ENCODE results near the gene PLD3. TPM values are rescaled to one million over a fixed set of nuclear protein-coding genes. Genes with fewer than 3 reads are reported as not detected.

Gene PLD3
- total RNA-seq, 2 experiments from 2014 or later, result 54.4 to 56.7 TPM

DNA sequence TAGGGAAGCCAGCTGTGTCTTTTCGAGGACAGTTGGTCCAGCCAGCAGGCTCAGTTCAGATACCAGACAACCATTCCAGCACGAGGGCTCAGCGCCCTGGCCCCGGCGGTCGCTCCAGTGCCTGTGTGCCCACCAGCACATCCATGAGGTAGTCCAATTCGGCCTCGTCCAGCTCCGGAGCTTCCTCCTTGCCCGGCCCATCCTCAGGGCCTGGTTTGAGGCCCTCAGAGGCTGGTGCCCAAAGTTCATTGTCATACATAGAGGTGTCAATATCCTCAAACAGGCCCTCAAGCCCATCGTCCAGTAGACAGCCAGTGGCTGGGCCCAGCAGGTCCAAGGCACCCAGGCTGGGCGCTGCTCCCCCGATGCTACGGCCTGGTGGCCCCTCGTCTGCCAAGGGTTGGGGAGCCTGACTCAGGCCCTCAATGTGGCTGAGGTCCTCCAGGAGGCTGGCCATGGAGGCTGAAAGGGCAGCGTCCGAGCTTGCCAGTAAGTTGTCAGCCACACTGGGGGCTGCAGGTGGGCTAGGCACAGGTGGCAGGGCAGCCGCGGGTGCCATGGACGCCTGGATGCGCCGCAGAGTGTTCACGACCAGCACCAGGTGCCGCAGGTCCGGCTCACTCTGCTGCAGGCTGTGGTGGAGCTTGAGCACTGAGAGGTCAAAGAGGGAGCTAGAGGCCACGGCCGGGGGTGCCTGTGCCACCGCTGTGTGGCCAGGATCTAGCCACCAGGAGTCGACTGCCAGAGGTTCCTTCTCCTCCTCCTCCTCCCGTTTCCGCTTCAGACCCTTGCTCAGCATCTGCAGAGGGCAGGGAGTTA, 74.5 kb downstream of the PLD3 start:
- H3K4me1 Mint-ChIP-seq (ENCODE audit: low read depth), result peaks cover 14% of the 10 kb centered on the region
- H3K4me3 Mint-ChIP-seq, result peak overlapping the region; percentile 77
- peak overlapping the region; percentile 86 for H3K27ac Mint-ChIP-seq
- H3K36me3 Mint-ChIP-seq (ENCODE audit: low read depth), result peaks cover 17% of the 10 kb centered on the region
- DNase-seq (no peak), ATAC-seq (no peak)
- no peaks in the 10 kb centered on the region for H3K27me3 Mint-ChIP-seq
- intact Hi-C loops (cut with micrococcal nuclease), result no loop called here
- TF ChIP-seq, protein P1, sequence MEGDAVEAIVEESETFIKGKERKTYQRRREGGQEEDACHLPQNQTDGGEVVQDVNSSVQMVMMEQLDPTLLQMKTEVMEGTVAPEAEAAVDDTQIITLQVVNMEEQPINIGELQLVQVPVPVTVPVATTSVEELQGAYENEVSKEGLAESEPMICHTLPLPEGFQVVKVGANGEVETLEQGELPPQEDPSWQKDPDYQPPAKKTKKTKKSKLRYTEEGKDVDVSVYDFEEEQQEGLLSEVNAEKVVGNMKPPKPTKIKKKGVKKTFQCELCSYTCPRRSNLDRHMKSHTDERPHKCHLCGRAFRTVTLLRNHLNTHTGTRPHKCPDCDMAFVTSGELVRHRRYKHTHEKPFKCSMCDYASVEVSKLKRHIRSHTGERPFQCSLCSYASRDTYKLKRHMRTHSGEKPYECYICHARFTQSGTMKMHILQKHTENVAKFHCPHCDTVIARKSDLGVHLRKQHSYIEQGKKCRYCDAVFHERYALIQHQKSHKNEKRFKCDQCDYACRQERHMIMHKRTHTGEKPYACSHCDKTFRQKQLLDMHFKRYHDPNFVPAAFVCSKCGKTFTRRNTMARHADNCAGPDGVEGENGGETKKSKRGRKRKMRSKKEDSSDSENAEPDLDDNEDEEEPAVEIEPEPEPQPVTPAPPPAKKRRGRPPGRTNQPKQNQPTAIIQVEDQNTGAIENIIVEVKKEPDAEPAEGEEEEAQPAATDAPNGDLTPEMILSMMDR (IDR thresholded peaks at IDR 0.05), result no peak
- POLR2A ChIA-PET, result interaction anchor here (1.0 to 1.2 kb wide), 3 partner anchors 20 to 66 kb away, joined by 3 to 5 read pairs (median 3); no protein-coding TSS in a partner anchor
- CTCF ChIA-PET, result interaction anchor here (1.6 to 4.8 kb wide), 3 partner anchors 10 to 117 kb away, joined by 6 to 28 read pairs (median 22); no protein-coding TSS in a partner anchor
- H3K9me3 Mint-ChIP-seq, result no peaks in the 10 kb centered on the region

DNA sequence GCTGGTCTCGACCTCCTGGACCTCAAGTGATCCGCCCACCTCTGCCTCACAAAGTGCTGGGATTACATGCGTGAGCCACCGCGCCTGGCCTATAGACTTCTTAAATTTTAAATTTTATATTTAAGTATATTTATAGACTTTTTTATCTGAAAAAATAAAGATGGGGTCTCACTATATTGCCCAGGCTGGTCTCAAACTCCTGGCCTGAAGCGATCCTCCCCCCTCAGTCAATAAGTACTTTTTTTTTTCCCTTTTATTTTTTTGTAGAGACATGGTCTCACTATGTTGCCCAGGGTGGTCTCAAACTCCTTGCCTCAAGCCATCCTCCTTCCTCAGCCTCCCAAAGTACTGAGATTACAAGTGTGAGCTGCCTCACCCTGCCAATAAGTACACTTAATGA, 75.4 kb downstream of the PLD3 start:
- DNase-seq, result no peak
- peaks cover 17% of the 10 kb centered on the region for H3K36me3 Mint-ChIP-seq (ENCODE audit: low read depth)
- H3K4me3 Mint-ChIP-seq, result peak overlapping the region; percentile 97
- intact Hi-C loops (cut with micrococcal nuclease), result no loop called here
- H3K4me1 Mint-ChIP-seq (ENCODE audit: low read depth), result peaks cover 14% of the 10 kb centered on the region
- no peaks in the 10 kb centered on the region for H3K27me3 Mint-ChIP-seq
- peak overlapping the region; percentile 96 for H3K27ac Mint-ChIP-seq
- CTCF ChIA-PET, result interaction anchor here (1.0 to 4.6 kb wide), 3 partner anchors 9 to 119 kb away, joined by 3 to 22 read pairs (median 3); no protein-coding TSS in a partner anchor
- no peaks in the 10 kb centered on the region for H3K9me3 Mint-ChIP-seq
- ATAC-seq, result no peak
- POLR2A ChIA-PET, result no interaction called here
- TF ChIP-seq, protein P1 (IDR thresholded peaks at IDR 0.05), result no peak

DNA sequence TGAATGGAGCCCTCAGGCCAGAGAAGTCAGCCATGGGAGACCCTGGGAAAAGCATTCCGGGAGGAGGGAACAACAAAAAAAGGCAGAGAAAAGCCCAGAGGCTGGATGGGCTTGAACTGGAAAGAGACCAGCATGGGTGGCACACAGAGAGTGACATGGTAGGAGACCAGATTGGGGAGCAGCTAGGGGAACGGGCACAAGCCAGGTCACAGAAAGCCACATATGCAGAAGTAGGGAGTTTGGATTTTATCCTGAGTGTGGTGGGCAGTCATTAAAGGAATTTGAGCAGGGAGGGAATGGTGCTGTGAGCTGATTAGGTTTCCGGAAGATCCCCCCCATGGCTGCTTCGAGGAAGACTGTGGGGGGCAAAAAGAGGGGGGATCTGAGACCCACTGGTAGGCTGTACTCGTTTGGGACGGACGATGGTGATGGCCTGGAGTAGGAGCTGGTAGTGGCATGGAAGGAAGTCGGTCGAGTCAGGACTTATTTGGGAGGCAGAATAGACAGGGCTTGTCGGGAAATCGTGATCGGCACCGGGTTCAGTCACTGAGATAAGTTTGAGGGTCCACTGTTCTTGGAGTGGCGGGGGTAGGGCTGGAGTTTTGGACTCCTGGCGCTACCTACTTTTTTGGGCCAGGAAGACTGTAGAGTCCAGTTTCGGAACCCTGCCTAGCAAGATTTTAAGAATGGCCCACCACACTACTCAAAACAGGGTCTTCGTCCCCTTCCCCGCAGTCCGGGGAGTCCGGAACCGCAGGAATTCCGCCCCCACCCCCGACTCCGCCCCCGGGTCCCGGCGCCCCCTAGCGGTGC, 76.3 kb downstream of the PLD3 start:
- H3K9me3 Mint-ChIP-seq, result no peaks in the 10 kb centered on the region
- TF ChIP-seq, protein P1 (IDR thresholded peaks at IDR 0.05), result peak; percentile 71

DNA sequence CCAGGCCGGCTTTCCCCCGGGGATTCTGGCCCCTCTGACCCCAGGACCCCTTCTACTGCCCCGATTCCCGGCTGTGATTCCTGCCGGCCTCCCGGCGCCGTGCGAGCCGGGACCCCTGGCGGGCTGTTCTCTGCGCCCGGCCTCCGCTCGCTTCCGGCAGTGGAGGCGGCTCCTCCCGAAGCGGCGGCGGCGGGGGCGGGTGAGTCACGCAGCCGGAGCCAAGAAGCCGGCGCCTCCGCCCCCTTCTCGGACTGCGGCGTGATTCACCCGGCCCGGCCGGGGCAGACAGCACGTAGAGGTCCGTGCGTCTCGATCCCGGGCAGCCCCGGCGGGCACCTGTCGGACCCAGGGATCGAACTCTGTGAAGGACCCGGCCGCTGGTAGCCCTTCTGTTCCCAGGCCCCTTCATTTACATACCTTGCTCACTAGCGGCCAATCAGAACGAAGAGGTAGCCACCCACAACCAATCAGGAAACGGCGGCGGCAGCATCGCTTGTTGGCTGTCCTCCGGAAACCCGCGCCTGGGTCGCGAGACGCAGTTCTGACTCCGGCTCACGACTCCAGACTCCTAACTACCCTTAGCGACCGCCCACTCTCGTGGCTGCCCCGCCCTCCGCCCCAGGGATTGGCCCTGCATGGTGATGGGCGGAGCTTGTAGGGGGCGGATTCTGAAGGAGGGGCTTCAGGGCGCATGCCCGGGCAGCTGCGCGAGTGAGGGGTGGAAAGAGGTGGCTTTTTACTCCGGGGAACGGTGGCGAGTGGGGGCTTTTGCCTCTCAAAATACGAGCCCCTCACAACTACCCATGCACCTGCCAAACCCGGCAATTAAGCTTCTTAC, 77.2 kb downstream of the PLD3 start, which contains the start of gene SERTAD1:
Gene SERTAD1 (minus strand): TSS at position 543 of the 838 bp plus-strand sequence. CDS start 2,446 bp downstream, outside the sequence.
- ATAC-seq (peak; percentile 93), DNase-seq (peak; percentile 100)
- Mint-ChIP-seq H3K27me3 (no peaks in the 10 kb centered on the region), H3K4me3 (peak within 1 kb of the TSS; percentile 97), H3K36me3 (ENCODE audit: low read depth) (peaks cover 17% of the 10 kb centered on the region), H3K27ac (peak within 1 kb of the TSS; percentile 96), H3K9me3 (no peaks in the 10 kb centered on the region), H3K4me1 (ENCODE audit: low read depth) (peaks cover 12% of the 10 kb centered on the region)
- TF ChIP-seq, protein P1 (IDR thresholded peaks at IDR 0.05), result no peak
- ChIA-PET POLR2A (interaction anchor here (0.6 to 3.7 kb wide), 6 partner anchors 9 to 43 kb away, joined by 3 to 29 read pairs (median 4); no protein-coding TSS in a partner anchor), CTCF (interaction anchor here (0.9 to 4.0 kb wide), 6 partner anchors 8 to 120 kb away, joined by 3 to 21 read pairs (median 4); partner anchors contain the start of genes BLVRB and SERTAD3)
- intact Hi-C loops (cut with micrococcal nuclease), result loop anchor here (1.0 kb wide), 1 partner anchor 18 kb away; no protein-coding TSS in a partner anchor

More for the DNA sequence above, 76.3 kb downstream of the PLD3 start:
- no peak for ATAC-seq
- peaks cover 17% of the 10 kb centered on the region for H3K36me3 Mint-ChIP-seq (ENCODE audit: low read depth)
- H3K27ac Mint-ChIP-seq, result peak overlapping the region; percentile 96
- H3K27me3 Mint-ChIP-seq, result no peaks in the 10 kb centered on the region
- peak overlapping the region; percentile 97 for H3K4me3 Mint-ChIP-seq
- peaks cover 14% of the 10 kb centered on the region for H3K4me1 Mint-ChIP-seq (ENCODE audit: low read depth)
- ChIA-PET CTCF (interaction anchor here (1.0 to 1.1 kb wide), 3 partner anchors 9 to 120 kb away, joined by 3 read pairs; no protein-coding TSS in a partner anchor), POLR2A (interaction anchor here (0.6 kb wide), 1 partner anchor 11 kb away, joined by 4 read pairs; no protein-coding TSS in a partner anchor)
- no peak for DNase-seq
- intact Hi-C loops (cut with micrococcal nuclease), result loop anchor here (1.0 kb wide), 1 partner anchor 18 kb away; no protein-coding TSS in a partner anchor

Small RNAs within 50 kb of the gene (microRNA-seq; reads per million reads assigned to microRNA genes)
- not detected for gene MIR6796 (ENCODE audit: borderline microRNAs expressed, borderline replicate concordance)

Other genes starting within 250 kb of the PLD3 start
- 10 to 100 TPM; 11.3 to 12.6 TPM for gene MAP3K10, start 157.3 kb upstream of the PLD3 start, total RNA-seq
- gene TTC9B, start 130.3 kb upstream of the PLD3 start, total RNA-seq, result not detected
- gene CCNP, start 122.0 kb upstream of the PLD3 start, total RNA-seq, result not detected
- 100 to 1,000 TPM; 139 to 144 TPM for gene AKT2, start 63.4 kb upstream of the PLD3 start, total RNA-seq
- 10 to 100 TPM; 17.5 to 18.0 TPM for gene C19orf47, start 298 bp upstream of the PLD3 start, total RNA-seq
- gene HIPK4, start 41.5 kb downstream of the PLD3 start, total RNA-seq, result not detected
- gene PRX, start 64.7 kb downstream of the PLD3 start, total RNA-seq, result 1 to 10 TPM; 1.2 TPM
- 10 to 100 TPM; 15.5 to 17.2 TPM for gene SERTAD1, start 77.3 kb downstream of the PLD3 start, total RNA-seq
- gene SERTAD3, start 95.6 kb downstream of the PLD3 start, total RNA-seq, result 10 to 100 TPM in 1 of 2 experiments, 1 to 10 TPM in 1; 8.8 to 11.2 TPM
- 10 to 100 TPM; 21.2 to 21.7 TPM for gene BLVRB, start 117.0 kb downstream of the PLD3 start, total RNA-seq
- 1 to 10 TPM; 1.3 to 2.3 TPM for gene SPTBN4, start 118.3 kb downstream of the PLD3 start, total RNA-seq
- gene SHKBP1, start 228.2 kb downstream of the PLD3 start, total RNA-seq, result 10 to 100 TPM; 82.8 to 89.3 TPM